HepG2 (cell line): ENCODE results near the gene ENO2. TPM values are rescaled to one million over a fixed set of nuclear protein-coding genes. Genes with fewer than 3 reads are reported as not detected.
A peak's percentile ranks its signal among the peaks of the same experiment; 100 is the strongest.

Experiments
- ERF ChIP-seq: IDR thresholded peaks from 2 replicates; pipeline ENCODE4 v1.6.1; 2018; ENCODE audit warnings: missing biosample characterization, missing genetic modification reagents
- FOXP1 ChIP-seq, 2 experiments: fragments of 450-650 bp in 1 of 2; IDR thresholded peaks; 2 replicates each; pipeline ENCODE4 v1.6.1; 2017 to 2018; ENCODE audit warnings: antibody characterized with exemption in 1 of 2
- HMG20A ChIP-seq: IDR thresholded peaks from 2 replicates; pipeline ENCODE4 v1.6.1; 2016; ENCODE audit warnings: borderline replicate concordance
- JUN ChIP-seq: sonication (generic); formaldehyde crosslinking; IDR thresholded peaks from 2 replicates; pipeline ENCODE4 v1.4.0; 2020; ENCODE audit warnings: mild to moderate bottlenecking, missing genetic modification reagents
- KDM6A ChIP-seq: IDR thresholded peaks from 2 replicates; pipeline ENCODE4 v1.6.1; 2016; ENCODE audit warnings: low read depth
- LCORL ChIP-seq, 2 experiments: fragments of 450-650 bp in 1 of 2; sonication (generic) in 1 of 2; formaldehyde crosslinking in 1 of 2; IDR thresholded peaks; 2 replicates each; pipeline versions ENCODE4 v1.5.0 to v1.6.1; 2017 to 2020; ENCODE audit warnings: antibody characterized with exemption in 1 of 2, missing genetic modification reagents in 1 of 2
- MLLT10 ChIP-seq: sonication (generic); formaldehyde crosslinking; IDR thresholded peaks from 2 replicates; pipeline ENCODE4 v1.4.0; 2020; ENCODE audit warnings: missing genetic modification reagents
- NFIB ChIP-seq: sonication (generic); formaldehyde crosslinking; IDR thresholded peaks from 2 replicates; pipeline ENCODE4 v1.9.0; 2021; ENCODE audit warnings: missing genetic modification reagents, mild to moderate bottlenecking, borderline replicate concordance
- PAWR ChIP-seq: sonication (generic); formaldehyde crosslinking; IDR thresholded peaks from 2 replicates; pipeline ENCODE4 v1.4.0; 2020; ENCODE audit warnings: missing genetic modification reagents, mild to moderate bottlenecking, borderline replicate concordance
- PCBP1 ChIP-seq: fragments of 200-400 bp; formaldehyde crosslinking; IDR thresholded peaks from 2 replicates; pipeline ENCODE4 v1.6.1; 2017; ENCODE audit warnings: mild to moderate bottlenecking, low read depth, low read length, borderline replicate concordance
- ZNF263 ChIP-seq: sonication (generic); formaldehyde crosslinking; IDR thresholded peaks from 2 replicates; pipeline ENCODE4 v1.4.0; 2020; ENCODE audit warnings: missing genetic modification reagents
- ZNF33B ChIP-seq: sonication (generic); formaldehyde crosslinking; IDR thresholded peaks from 2 replicates; pipeline ENCODE4 v1.5.1; 2020; ENCODE audit warnings: mild to moderate bottlenecking, missing genetic modification reagents
- ZNF790 ChIP-seq: sonication (generic); formaldehyde crosslinking; IDR thresholded peaks from 2 replicates; pipeline ENCODE4 v1.8.0; 2022; ENCODE audit warnings: missing genetic modification reagents, mild to moderate bottlenecking, borderline replicate concordance
- ZSCAN25 ChIP-seq: sonication (generic); formaldehyde crosslinking; IDR thresholded peaks from 2 replicates; pipeline ENCODE4 v1.8.0; 2022; ENCODE audit warnings: mild to moderate bottlenecking, missing genetic modification reagents
- polyA plus RNA-seq, 8 experiments: library from polyadenylated mRNA; depleted of rRNA in 3 of 8; stranded (reverse) in 7 of 8; unstranded in 1 of 8; fragments of >200 nt; fragmentation: Illumina TruSeq in 4 of 8; extraction: Trizol in 4 of 8; gene quantifications; 2 replicates each; pipeline versions ENCODE4 v1.2.1 to v1.2.3, GENCODE V29; 2011 to 2016; ENCODE audit warnings: low read depth in 4 of 8, missing spikeins in 1 of 8, mixed read lengths in 1 of 8; ENCODE audit not compliant: insufficient read depth in 1 of 8
- total RNA-seq, 5 experiments: library from RNA; depleted of rRNA; stranded (reverse); fragments of >200 nt; fragmentation: Illumina TruSeq; extraction: Trizol; gene quantifications; 2 replicates each; pipeline ENCODE4 v1.2.3, GENCODE V29; 2016; ENCODE audit warnings: low read depth in 1 of 5
- TF ChIP-seq, protein P1 (sequence below): fragments of 450-650 bp; IDR thresholded peaks from 2 replicates; pipeline ENCODE4 v1.6.1; 2016
- TF ChIP-seq, protein P2 (sequence below): sonication (generic); formaldehyde crosslinking; IDR thresholded peaks from 2 replicates; pipeline ENCODE4 v1.8.0; 2022; ENCODE audit warnings: missing genetic modification reagents, low read depth, mild to moderate bottlenecking, borderline replicate concordance
- TF ChIP-seq, protein P3 (sequence below): sonication (generic); formaldehyde crosslinking; IDR thresholded peaks from 2 replicates; pipeline ENCODE4 v1.4.0; 2020; ENCODE audit warnings: missing genetic modification reagents
- TF ChIP-seq, protein P4 (sequence below): IDR thresholded peaks from 2 replicates; pipeline ENCODE4 v1.6.1; 2016; ENCODE audit warnings: mild to moderate bottlenecking
- TF ChIP-seq, protein P5 (sequence below): IDR thresholded peaks from 2 replicates; pipeline ENCODE4 v1.6.1; 2016; ENCODE audit warnings: low read depth, missing genetic modification reagents, missing compliant biosample characterization

The ENO2 gene
- total and polyA plus RNA-seq, 2 of the 13 experiments (the other 11 are each of a cell fraction or from before 2014, with no cell fraction given): 19.3 to 136 TPM

DNA sequence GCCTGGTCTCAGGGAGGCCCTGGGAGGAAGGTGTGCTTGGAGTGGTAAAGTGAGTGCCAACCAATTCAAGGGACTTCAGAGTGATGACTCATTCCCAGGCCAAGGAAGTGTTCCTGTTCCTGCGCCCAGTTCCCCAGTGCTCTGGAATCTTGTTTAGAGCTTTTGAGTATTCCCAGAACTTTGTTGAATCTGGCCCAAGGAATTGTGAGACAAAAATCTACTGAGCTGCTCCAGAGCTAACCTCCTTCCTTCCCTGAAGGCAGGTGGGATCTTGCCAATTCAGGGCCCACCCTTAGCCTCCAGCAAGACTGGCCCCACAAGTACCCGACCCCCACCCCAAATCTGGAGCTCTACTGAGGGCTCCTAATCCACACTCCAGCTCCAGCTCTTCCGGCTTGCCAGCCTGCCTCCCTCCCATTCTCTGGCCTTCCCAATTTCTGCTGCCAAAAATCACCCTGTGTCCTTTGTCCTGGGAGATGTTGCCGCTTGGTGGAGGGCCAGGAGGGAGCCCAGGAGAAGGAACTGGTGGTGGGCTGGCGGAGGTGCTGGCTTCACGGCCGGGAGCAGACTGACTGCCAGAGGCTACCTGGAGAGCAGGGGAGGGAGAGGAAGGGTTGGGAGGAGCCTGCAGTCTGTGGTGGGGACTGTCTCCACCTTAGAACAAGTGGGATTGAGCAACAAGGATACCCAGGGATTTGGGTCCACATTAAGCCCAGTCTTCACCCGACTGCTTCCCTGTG is 11.3 kb downstream of the ENO2 start (continued):
- TF ChIP-seq, protein P1, sequence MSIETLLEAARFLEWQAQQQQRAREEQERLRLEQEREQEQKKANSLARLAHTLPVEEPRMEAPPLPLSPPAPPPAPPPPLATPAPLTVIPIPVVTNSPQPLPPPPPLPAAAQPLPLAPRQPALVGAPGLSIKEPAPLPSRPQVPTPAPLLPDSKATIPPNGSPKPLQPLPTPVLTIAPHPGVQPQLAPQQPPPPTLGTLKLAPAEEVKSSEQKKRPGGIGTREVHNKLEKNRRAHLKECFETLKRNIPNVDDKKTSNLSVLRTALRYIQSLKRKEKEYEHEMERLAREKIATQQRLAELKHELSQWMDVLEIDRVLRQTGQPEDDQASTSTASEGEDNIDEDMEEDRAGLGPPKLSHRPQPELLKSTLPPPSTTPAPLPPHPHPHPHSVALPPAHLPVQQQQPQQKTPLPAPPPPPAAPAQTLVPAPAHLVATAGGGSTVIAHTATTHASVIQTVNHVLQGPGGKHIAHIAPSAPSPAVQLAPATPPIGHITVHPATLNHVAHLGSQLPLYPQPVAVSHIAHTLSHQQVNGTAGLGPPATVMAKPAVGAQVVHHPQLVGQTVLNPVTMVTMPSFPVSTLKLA: no peak
- TF ChIP-seq PAWR (no peak), ZSCAN25 (CRISPR knock-in tag) (peak; percentile 84; the same call in 1 of the 2 replicates), NFIB (CRISPR knock-in tag) (no peak), ZNF33B (CRISPR knock-in tag) (no peak), ZNF263 (peak; percentile 53), LCORL (IDR thresholded peaks at IDR 0.05) (0 out of 2 replicates have a peak, but pooled peaks have one; percentile 42), LCORL (CRISPR knock-in tag; IDR thresholded peaks at IDR 0.05) (no peak), KDM6A (CRISPR knock-in tag) (no peak), MLLT10 (CRISPR knock-in tag) (no peak), FOXP1 (IDR thresholded peaks at IDR 0.05) (no peak), FOXP1 (CRISPR knock-in tag; IDR thresholded peaks at IDR 0.05) (no peak), ERF (no peak), PCBP1 (0 out of 2 replicates have a peak, but pooled peaks have one; percentile 42), JUN (CRISPR knock-in tag) (no peak), HMG20A (CRISPR knock-in tag) (no peak), ZNF790 (no peak)
- TF ChIP-seq, protein P2, sequence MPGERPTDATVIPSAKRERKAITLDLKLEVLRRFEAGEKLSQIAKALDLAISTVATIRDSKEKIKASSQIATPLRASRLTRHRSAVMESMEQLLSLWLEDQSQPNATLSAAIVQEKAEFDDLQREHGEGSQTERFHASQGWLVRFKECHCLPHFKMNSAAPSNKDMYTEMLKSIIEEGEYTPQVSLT (CRISPR knock-in tag): no peak
- TF ChIP-seq, protein P3, sequence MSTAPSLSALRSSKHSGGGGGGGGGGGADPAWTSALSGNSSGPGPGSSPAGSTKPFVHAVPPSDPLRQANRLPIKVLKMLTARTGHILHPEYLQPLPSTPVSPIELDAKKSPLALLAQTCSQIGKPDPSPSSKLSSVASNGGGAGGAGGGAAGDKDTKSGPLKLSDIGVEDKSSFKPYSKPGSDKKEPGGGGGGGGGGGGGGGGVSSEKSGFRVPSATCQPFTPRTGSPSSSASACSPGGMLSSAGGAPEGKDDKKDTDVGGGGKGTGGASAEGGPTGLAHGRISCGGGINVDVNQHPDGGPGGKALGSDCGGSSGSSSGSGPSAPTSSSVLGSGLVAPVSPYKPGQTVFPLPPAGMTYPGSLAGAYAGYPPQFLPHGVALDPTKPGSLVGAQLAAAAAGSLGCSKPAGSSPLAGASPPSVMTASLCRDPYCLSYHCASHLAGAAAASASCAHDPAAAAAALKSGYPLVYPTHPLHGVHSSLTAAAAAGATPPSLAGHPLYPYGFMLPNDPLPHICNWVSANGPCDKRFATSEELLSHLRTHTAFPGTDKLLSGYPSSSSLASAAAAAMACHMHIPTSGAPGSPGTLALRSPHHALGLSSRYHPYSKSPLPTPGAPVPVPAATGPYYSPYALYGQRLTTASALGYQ (CRISPR knock-in tag): no peak
- TF ChIP-seq, protein P4, sequence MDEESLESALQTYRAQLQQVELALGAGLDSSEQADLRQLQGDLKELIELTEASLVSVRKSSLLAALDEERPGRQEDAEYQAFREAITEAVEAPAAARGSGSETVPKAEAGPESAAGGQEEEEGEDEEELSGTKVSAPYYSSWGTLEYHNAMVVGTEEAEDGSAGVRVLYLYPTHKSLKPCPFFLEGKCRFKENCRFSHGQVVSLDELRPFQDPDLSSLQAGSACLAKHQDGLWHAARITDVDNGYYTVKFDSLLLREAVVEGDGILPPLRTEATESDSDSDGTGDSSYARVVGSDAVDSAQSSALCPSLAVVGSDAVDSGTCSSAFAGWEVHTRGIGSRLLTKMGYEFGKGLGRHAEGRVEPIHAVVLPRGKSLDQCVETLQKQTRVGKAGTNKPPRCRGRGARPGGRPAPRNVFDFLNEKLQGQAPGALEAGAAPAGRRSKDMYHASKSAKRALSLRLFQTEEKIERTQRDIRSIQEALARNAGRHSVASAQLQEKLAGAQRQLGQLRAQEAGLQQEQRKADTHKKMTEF (CRISPR knock-in tag): peak; percentile 36; the same call in 1 of the 2 replicates
- TF ChIP-seq, protein P5, sequence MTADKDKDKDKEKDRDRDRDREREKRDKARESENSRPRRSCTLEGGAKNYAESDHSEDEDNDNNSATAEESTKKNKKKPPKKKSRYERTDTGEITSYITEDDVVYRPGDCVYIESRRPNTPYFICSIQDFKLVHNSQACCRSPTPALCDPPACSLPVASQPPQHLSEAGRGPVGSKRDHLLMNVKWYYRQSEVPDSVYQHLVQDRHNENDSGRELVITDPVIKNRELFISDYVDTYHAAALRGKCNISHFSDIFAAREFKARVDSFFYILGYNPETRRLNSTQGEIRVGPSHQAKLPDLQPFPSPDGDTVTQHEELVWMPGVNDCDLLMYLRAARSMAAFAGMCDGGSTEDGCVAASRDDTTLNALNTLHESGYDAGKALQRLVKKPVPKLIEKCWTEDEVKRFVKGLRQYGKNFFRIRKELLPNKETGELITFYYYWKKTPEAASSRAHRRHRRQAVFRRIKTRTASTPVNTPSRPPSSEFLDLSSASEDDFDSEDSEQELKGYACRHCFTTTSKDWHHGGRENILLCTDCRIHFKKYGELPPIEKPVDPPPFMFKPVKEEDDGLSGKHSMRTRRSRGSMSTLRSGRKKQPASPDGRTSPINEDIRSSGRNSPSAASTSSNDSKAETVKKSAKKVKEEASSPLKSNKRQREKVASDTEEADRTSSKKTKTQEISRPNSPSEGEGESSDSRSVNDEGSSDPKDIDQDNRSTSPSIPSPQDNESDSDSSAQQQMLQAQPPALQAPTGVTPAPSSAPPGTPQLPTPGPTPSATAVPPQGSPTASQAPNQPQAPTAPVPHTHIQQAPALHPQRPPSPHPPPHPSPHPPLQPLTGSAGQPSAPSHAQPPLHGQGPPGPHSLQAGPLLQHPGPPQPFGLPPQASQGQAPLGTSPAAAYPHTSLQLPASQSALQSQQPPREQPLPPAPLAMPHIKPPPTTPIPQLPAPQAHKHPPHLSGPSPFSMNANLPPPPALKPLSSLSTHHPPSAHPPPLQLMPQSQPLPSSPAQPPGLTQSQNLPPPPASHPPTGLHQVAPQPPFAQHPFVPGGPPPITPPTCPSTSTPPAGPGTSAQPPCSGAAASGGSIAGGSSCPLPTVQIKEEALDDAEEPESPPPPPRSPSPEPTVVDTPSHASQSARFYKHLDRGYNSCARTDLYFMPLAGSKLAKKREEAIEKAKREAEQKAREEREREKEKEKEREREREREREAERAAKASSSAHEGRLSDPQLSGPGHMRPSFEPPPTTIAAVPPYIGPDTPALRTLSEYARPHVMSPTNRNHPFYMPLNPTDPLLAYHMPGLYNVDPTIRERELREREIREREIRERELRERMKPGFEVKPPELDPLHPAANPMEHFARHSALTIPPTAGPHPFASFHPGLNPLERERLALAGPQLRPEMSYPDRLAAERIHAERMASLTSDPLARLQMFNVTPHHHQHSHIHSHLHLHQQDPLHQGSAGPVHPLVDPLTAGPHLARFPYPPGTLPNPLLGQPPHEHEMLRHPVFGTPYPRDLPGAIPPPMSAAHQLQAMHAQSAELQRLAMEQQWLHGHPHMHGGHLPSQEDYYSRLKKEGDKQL (CRISPR knock-in tag): no peak
